ENCODE measurements around the gene NFIB. TPM values are rescaled to one million over a fixed set of nuclear protein-coding genes. Genes with fewer than 3 reads are reported as not detected.

Gene NFIB
- total RNA-seq, 1 experiment from 2014 or later, result 3.6 TPM

DNA sequence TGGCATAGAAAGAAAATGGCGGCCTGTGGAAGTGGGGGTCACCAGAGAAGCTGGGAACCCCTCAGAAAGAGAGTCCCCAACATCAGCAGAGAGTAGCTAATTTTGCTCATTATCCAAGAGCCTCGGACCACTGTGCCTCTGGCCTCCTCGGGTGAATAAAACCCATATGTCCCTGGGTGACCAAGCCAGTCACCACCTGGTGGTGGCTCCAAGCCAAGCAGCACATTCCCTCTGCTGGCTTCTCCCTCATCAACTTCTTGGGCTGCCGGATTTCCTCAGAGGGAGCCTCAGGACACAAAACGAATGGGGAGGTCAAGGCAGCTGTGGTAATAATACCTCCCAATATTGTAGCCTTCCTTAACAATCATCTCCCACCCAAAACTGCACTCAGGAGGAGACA lies 242.5 kb downstream of the NFIB start:
- no peaks in the 10 kb centered on the region for H3K27me3 ChIP-seq (ENCODE audit: low read length)
- no peaks in the 10 kb centered on the region for H3K9me3 ChIP-seq (ENCODE audit: low read length)
- H2AFZ ChIP-seq (ENCODE audit: low read length), result no peak overlapping the region
- no peaks in the 10 kb centered on the region for H3K4me1 ChIP-seq (ENCODE audit: low read length)
- H3K4me3 ChIP-seq (ENCODE audit: low read length), result no peak overlapping the region
- no peaks in the 10 kb centered on the region for H3K79me2 ChIP-seq (ENCODE audit: low read length)
- H3K9me2 ChIP-seq (replicated peaks; ENCODE audit: insufficient read depth, low read length), result no peaks in the 10 kb centered on the region
- no peak overlapping the region for H3K27ac ChIP-seq (ENCODE audit: low read length)
- no peak overlapping the region for H3K4me2 ChIP-seq (ENCODE audit: low read depth, low read length, poor library complexity, severe bottlenecking)
- H3K9ac ChIP-seq (ENCODE audit: low read length), result no peak overlapping the region
- no peaks in the 10 kb centered on the region for H4K20me1 ChIP-seq (ENCODE audit: insufficient read depth, low read depth, low read length)
- no peaks in the 10 kb centered on the region for H3K36me3 ChIP-seq (ENCODE audit: insufficient read depth, low read length)
- DNase-seq, result no peak

DNA sequence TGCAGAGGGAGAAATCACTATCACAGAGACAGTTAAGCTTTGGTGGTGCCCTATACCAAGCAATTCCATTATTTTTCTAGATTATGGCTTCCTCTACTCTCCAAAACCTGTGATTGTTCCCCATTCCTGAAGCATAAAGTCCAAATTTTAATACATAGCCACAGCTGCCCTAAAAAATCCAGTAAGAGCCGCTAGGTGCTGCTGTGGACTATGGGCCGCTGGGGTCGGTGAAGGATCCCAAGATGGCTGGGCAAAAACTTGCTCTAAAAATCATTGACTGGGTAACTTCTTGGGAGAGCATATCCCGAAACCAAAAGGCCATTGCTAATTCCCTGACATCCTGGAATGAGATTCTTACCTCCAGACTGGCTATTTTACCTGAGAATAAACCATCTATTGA lies 245.3 kb downstream of the NFIB start:
- Histone ChIP-seq H3K4me1 (ENCODE audit: low read length) (no peaks in the 10 kb centered on the region), H3K79me2 (ENCODE audit: low read length) (no peaks in the 10 kb centered on the region), H3K36me3 (ENCODE audit: insufficient read depth, low read length) (no peaks in the 10 kb centered on the region), H3K27ac (ENCODE audit: low read length) (no peak overlapping the region), H4K20me1 (ENCODE audit: insufficient read depth, low read depth, low read length) (no peaks in the 10 kb centered on the region), H3K9me3 (ENCODE audit: low read length) (no peaks in the 10 kb centered on the region), H3K9me2 (replicated peaks; ENCODE audit: insufficient read depth, low read length) (no peaks in the 10 kb centered on the region), H3K4me2 (ENCODE audit: low read depth, low read length, poor library complexity, severe bottlenecking) (no peak overlapping the region), H3K9ac (ENCODE audit: low read length) (no peak overlapping the region), H3K27me3 (ENCODE audit: low read length) (0 out of 2 replicates have a peak, but pooled peaks cover 3% of the 10 kb centered on the region), H3K4me3 (ENCODE audit: low read length) (no peak overlapping the region), H2AFZ (ENCODE audit: low read length) (no peak overlapping the region)
- DNase-seq, result no peak

DNA sequence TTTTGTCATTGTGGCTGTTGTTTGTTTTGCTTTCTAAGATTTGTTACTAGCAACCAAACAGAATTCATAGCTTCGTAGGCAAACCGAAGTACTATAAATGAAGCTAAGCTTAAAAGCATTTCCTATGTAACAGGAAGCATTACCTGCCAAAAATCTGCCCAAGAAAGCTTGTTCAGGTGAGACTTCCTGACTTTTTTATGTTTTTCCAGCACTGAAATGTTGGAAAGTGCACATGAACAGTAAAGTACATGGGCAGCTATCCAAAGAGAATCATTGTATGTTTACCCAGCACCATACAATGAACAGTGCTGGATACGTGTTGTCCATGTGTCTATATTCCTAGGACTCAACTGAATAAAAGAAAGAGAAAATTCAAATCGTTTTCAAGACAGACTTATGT lies 247.1 kb downstream of the NFIB start:
- DNase-seq, result no peak
- Histone ChIP-seq H3K9me3 (ENCODE audit: low read length) (no peaks in the 10 kb centered on the region), H2AFZ (ENCODE audit: low read length) (no peak overlapping the region), H3K27me3 (ENCODE audit: low read length) (0 out of 2 replicates have a peak, but pooled peaks cover 3% of the 10 kb centered on the region), H3K9ac (ENCODE audit: low read length) (no peak overlapping the region), H3K27ac (ENCODE audit: low read length) (no peak overlapping the region), H3K79me2 (ENCODE audit: low read length) (no peaks in the 10 kb centered on the region), H3K4me1 (ENCODE audit: low read length) (no peaks in the 10 kb centered on the region), H4K20me1 (ENCODE audit: insufficient read depth, low read depth, low read length) (no peaks in the 10 kb centered on the region), H3K36me3 (ENCODE audit: insufficient read depth, low read length) (no peaks in the 10 kb centered on the region), H3K4me2 (ENCODE audit: low read depth, low read length, poor library complexity, severe bottlenecking) (no peak overlapping the region), H3K9me2 (replicated peaks; ENCODE audit: insufficient read depth, low read length) (no peaks in the 10 kb centered on the region), H3K4me3 (ENCODE audit: low read length) (no peak overlapping the region)

DNA sequence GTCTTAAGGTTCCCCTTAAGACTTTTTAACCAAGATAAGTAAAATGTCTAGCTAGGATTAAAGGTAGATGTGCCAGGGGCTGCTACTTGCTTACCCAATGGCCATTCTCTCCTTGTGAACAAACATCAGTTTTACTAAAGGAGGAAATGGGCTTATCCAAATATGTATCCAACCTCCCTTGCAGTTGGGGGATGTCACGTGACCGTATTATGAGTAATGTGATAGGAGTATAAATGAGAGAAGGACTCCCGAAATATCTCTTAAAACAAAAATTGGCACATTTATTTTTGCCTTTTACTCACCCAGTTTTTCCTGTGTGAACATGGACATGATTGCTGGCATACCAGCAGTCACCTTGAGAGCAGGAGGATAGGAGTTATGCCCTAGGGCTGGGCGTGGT lies 247.9 kb downstream of the NFIB start:
- H3K9me2 ChIP-seq (replicated peaks; ENCODE audit: insufficient read depth, low read length), result no peaks in the 10 kb centered on the region
- H3K79me2 ChIP-seq (ENCODE audit: low read length), result no peaks in the 10 kb centered on the region
- H3K4me1 ChIP-seq (ENCODE audit: low read length), result no peaks in the 10 kb centered on the region
- no peaks in the 10 kb centered on the region for H3K36me3 ChIP-seq (ENCODE audit: insufficient read depth, low read length)
- no peak overlapping the region for H3K4me2 ChIP-seq (ENCODE audit: low read depth, low read length, poor library complexity, severe bottlenecking)
- H3K9ac ChIP-seq (ENCODE audit: low read length), result no peak overlapping the region
- 0 out of 2 replicates have a peak, but pooled peaks cover 3% of the 10 kb centered on the region for H3K27me3 ChIP-seq (ENCODE audit: low read length)
- no peak overlapping the region for H3K27ac ChIP-seq (ENCODE audit: low read length)
- H3K9me3 ChIP-seq (ENCODE audit: low read length), result no peaks in the 10 kb centered on the region
- H3K4me3 ChIP-seq (ENCODE audit: low read length), result no peak overlapping the region
- no peak for DNase-seq
- H4K20me1 ChIP-seq (ENCODE audit: insufficient read depth, low read depth, low read length), result no peaks in the 10 kb centered on the region
- H2AFZ ChIP-seq (ENCODE audit: low read length), result no peak overlapping the region

DNA sequence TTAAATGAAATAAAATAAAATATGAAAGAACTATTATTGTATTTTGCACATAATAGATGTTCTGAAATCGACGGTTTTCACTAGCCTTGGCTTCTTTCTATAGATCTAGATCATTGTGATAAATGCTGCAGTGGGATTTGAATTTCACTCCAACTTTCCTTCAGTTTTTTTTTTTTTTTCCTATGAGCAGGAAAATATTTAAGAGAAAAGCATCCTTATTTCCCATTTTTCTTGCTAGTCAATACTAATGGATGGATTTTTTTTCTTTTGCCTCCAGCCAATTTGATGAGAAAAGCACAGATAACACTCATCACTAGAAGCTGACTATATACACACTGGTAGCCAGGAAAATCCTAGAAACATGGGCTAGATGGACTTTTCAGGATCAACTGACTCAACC lies 249.0 kb downstream of the NFIB start:
- no peaks in the 10 kb centered on the region for H3K79me2 ChIP-seq (ENCODE audit: low read length)
- H3K27ac ChIP-seq (ENCODE audit: low read length), result no peak overlapping the region
- no peak for DNase-seq
- 0 out of 2 replicates have a peak, but pooled peaks cover 3% of the 10 kb centered on the region for H3K27me3 ChIP-seq (ENCODE audit: low read length)
- H3K4me2 ChIP-seq (ENCODE audit: low read depth, low read length, poor library complexity, severe bottlenecking), result no peak overlapping the region
- H3K36me3 ChIP-seq (ENCODE audit: insufficient read depth, low read length), result no peaks in the 10 kb centered on the region
- H2AFZ ChIP-seq (ENCODE audit: low read length), result no peak overlapping the region
- no peak overlapping the region for H3K9ac ChIP-seq (ENCODE audit: low read length)
- no peaks in the 10 kb centered on the region for H3K9me3 ChIP-seq (ENCODE audit: low read length)
- no peaks in the 10 kb centered on the region for H3K9me2 ChIP-seq (replicated peaks; ENCODE audit: insufficient read depth, low read length)
- no peaks in the 10 kb centered on the region for H3K4me1 ChIP-seq (ENCODE audit: low read length)
- no peak overlapping the region for H3K4me3 ChIP-seq (ENCODE audit: low read length)
- H4K20me1 ChIP-seq (ENCODE audit: insufficient read depth, low read depth, low read length), result no peaks in the 10 kb centered on the region

DNA sequence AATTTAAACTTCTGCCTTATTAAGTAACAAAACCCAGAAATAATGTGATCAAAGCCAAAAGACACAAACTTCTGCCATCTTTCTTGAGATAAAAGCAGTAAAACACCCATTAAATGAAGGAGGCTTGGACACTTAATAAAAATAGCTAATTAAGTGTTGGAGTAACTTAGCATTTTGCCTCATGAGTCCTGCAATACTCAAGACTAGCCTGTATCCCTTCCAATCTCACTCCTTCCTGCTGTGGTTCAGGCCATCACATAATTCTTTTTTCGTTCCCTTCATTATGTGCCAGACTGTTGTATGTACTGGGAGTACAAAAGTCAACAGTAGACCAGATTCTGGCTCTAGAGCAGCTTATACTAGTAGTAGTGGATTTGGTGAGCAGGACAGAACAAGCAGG lies 250.2 kb downstream of the NFIB start:
- Histone ChIP-seq H3K79me2 (ENCODE audit: low read length) (no peaks in the 10 kb centered on the region), H3K27ac (ENCODE audit: low read length) (no peak overlapping the region), H3K4me2 (ENCODE audit: low read depth, low read length, poor library complexity, severe bottlenecking) (no peak overlapping the region), H3K4me3 (ENCODE audit: low read length) (no peak overlapping the region), H3K4me1 (ENCODE audit: low read length) (no peaks in the 10 kb centered on the region), H2AFZ (ENCODE audit: low read length) (no peak overlapping the region), H3K9me3 (ENCODE audit: low read length) (no peaks in the 10 kb centered on the region), H3K9me2 (replicated peaks; ENCODE audit: insufficient read depth, low read length) (no peaks in the 10 kb centered on the region), H4K20me1 (ENCODE audit: insufficient read depth, low read depth, low read length) (no peaks in the 10 kb centered on the region), H3K27me3 (ENCODE audit: low read length) (0 out of 2 replicates have a peak, but pooled peaks cover 3% of the 10 kb centered on the region), H3K36me3 (ENCODE audit: insufficient read depth, low read length) (no peaks in the 10 kb centered on the region), H3K9ac (ENCODE audit: low read length) (no peak overlapping the region)
- no peak for DNase-seq

DNA sequence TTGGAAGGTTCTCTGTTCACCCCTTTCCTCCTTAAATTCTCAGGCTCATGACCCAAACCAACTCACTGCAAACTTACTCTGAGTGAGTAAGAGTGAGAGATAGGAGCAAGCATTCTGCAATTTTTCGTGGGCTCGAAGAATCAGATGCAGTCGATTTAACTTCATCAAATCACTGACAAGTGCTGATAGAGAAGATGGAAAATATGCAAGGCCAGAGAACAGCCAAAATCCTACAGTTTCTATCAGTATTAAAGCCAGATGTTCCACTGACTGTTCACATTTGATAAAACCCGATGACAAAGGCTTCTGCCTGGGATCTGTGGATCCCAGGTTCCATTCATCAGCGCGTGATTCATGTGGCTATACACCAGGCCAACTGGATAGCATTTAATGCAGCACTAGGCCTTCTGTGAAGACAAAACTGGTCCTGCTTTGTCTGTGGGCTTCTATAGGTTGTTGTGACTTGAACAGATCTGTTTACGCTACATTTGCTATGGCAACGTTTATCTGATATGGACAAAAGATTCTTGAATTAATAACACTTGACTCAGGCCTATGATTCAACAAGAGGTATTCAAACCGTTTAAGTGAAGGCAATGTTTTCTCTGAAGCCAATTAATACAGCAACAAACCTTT lies 251.2 kb downstream of the NFIB start:
- Histone ChIP-seq H3K79me2 (ENCODE audit: low read length) (no peaks in the 10 kb centered on the region), H3K9me3 (ENCODE audit: low read length) (no peaks in the 10 kb centered on the region), H3K4me3 (ENCODE audit: low read length) (no peak overlapping the region), H4K20me1 (ENCODE audit: insufficient read depth, low read depth, low read length) (no peaks in the 10 kb centered on the region), H3K4me2 (ENCODE audit: low read depth, low read length, poor library complexity, severe bottlenecking) (no peak overlapping the region), H3K4me1 (ENCODE audit: low read length) (no peaks in the 10 kb centered on the region), H2AFZ (ENCODE audit: low read length) (no peak overlapping the region), H3K9ac (ENCODE audit: low read length) (no peak overlapping the region), H3K27ac (ENCODE audit: low read length) (no peak overlapping the region), H3K36me3 (ENCODE audit: insufficient read depth, low read length) (no peaks in the 10 kb centered on the region), H3K27me3 (ENCODE audit: low read length) (0 out of 2 replicates have a peak, but pooled peaks cover 3% of the 10 kb centered on the region), H3K9me2 (replicated peaks; ENCODE audit: insufficient read depth, low read length) (no peaks in the 10 kb centered on the region)
- no peak for DNase-seq

DNA sequence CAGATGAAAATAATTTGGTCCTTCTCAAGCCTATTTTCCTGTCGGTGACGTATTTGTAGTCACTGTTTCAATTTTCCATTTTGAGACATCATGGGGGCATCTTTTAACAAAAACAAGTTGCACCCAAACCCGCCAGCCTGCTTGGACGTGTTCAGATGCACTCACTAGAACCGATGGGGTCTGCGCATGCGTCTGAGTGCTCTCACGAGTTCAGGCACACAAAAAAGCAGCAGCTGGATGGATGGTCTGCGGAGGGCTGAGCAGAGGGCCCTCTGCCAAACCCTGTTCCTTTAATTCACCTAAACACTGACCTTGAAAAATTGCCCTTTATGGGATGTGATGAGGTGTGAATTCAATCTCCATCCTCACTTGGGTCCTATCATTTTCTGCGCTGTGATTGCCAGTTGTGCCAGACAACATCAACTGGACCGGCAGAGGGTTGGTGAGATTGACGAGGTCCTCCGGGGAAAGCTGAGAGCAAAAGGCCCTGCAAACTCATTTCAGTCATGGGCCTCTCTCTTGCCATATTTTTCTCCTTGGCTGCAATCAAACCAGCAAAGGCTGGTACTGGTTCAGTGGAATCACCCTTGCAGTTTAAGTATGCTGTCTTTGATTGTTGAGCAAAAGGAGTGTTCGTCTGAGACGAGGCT lies 251.9 kb downstream of the NFIB start:
- Histone ChIP-seq H3K79me2 (ENCODE audit: low read length) (no peaks in the 10 kb centered on the region), H3K27ac (ENCODE audit: low read length) (no peak overlapping the region), H3K9me3 (ENCODE audit: low read length) (no peaks in the 10 kb centered on the region), H3K4me2 (ENCODE audit: low read depth, low read length, poor library complexity, severe bottlenecking) (no peak overlapping the region), H3K27me3 (ENCODE audit: low read length) (0 out of 2 replicates have a peak, but pooled peaks cover 3% of the 10 kb centered on the region), H3K4me3 (ENCODE audit: low read length) (no peak overlapping the region), H3K36me3 (ENCODE audit: insufficient read depth, low read length) (no peaks in the 10 kb centered on the region), H3K9ac (ENCODE audit: low read length) (no peak overlapping the region), H3K9me2 (replicated peaks; ENCODE audit: insufficient read depth, low read length) (no peaks in the 10 kb centered on the region), H3K4me1 (ENCODE audit: low read length) (no peaks in the 10 kb centered on the region), H2AFZ (ENCODE audit: low read length) (no peak overlapping the region), H4K20me1 (ENCODE audit: insufficient read depth, low read depth, low read length) (no peaks in the 10 kb centered on the region)
- no peak for DNase-seq
